22Rv1 (cell line): ENCODE results near the gene BCAT1.

Source experiments
- ZFX ChIP-seq: fragments of 450-650 bp; IDR thresholded peaks from 2 replicates; pipeline ENCODE4 v1.6.1; 2017; ENCODE audit warnings: antibody characterized with exemption, borderline replicate concordance
- TF ChIP-seq, protein P1 (sequence below): fragments of 450-650 bp; IDR thresholded peaks from 2 replicates; pipeline ENCODE4 v1.5.1; 2017; ENCODE audit warnings: mild to moderate bottlenecking

DNA sequence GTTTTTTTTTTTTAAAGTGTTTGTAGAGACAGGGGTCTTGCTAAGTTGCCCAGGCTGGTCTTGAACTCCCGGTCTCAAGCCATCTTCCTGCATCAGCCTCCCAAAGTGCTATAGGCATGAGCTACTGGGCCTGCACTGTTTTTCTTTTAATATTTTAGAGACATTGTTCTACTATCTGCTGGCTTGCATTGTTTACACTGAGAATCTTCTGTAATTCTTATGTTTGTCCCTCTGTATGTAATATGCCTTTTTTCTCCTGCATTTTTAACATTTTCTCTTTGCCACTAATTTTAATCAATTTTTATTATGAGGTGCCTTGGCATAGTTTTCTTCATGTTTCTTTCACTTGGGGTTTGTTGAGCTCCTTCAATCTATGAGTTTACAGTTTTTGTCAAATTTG, 15.4 kb upstream of the BCAT1 start:
- TF ChIP-seq, protein P1, sequence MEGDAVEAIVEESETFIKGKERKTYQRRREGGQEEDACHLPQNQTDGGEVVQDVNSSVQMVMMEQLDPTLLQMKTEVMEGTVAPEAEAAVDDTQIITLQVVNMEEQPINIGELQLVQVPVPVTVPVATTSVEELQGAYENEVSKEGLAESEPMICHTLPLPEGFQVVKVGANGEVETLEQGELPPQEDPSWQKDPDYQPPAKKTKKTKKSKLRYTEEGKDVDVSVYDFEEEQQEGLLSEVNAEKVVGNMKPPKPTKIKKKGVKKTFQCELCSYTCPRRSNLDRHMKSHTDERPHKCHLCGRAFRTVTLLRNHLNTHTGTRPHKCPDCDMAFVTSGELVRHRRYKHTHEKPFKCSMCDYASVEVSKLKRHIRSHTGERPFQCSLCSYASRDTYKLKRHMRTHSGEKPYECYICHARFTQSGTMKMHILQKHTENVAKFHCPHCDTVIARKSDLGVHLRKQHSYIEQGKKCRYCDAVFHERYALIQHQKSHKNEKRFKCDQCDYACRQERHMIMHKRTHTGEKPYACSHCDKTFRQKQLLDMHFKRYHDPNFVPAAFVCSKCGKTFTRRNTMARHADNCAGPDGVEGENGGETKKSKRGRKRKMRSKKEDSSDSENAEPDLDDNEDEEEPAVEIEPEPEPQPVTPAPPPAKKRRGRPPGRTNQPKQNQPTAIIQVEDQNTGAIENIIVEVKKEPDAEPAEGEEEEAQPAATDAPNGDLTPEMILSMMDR: no peak
- TF ChIP-seq ZFX: no peak
